ENCODE measurements around the gene BMAL1.

DNA sequence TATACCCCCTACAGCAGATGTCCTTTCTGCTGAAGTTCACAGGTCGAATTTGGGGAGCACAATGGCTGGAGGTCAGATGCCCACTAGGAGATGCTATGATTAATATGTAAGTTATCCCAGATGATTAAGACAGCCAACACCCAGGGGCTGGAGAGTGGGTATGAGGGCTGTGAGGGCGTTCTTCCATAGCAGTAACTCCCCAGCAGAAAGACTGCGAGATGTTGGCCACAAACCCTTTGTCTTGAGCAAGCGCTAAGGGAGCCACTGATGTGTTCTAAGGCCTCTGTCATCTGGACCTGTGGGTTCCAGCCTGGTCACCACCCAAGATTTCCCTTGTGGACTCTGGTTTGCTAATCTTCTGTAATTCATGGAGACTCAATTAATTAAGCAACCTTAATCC is 77.6 kb downstream of the BMAL1 start:
- TF ChIP-seq, protein P1, sequence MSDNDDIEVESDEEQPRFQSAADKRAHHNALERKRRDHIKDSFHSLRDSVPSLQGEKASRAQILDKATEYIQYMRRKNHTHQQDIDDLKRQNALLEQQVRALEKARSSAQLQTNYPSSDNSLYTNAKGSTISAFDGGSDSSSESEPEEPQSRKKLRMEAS (CRISPR knock-in tag; IDR thresholded peaks at IDR 0.05): no peak
- no peak for TF ChIP-seq KAT7 (CRISPR knock-in tag; IDR thresholded peaks at IDR 0.05; ENCODE audit: borderline replicate concordance)
- TF ChIP-seq, protein P2, sequence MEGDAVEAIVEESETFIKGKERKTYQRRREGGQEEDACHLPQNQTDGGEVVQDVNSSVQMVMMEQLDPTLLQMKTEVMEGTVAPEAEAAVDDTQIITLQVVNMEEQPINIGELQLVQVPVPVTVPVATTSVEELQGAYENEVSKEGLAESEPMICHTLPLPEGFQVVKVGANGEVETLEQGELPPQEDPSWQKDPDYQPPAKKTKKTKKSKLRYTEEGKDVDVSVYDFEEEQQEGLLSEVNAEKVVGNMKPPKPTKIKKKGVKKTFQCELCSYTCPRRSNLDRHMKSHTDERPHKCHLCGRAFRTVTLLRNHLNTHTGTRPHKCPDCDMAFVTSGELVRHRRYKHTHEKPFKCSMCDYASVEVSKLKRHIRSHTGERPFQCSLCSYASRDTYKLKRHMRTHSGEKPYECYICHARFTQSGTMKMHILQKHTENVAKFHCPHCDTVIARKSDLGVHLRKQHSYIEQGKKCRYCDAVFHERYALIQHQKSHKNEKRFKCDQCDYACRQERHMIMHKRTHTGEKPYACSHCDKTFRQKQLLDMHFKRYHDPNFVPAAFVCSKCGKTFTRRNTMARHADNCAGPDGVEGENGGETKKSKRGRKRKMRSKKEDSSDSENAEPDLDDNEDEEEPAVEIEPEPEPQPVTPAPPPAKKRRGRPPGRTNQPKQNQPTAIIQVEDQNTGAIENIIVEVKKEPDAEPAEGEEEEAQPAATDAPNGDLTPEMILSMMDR (IDR thresholded peaks at IDR 0.05): no peak
- TF ChIP-seq, protein P3, sequence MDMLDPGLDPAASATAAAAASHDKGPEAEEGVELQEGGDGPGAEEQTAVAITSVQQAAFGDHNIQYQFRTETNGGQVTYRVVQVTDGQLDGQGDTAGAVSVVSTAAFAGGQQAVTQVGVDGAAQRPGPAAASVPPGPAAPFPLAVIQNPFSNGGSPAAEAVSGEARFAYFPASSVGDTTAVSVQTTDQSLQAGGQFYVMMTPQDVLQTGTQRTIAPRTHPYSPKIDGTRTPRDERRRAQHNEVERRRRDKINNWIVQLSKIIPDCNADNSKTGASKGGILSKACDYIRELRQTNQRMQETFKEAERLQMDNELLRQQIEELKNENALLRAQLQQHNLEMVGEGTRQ (CRISPR knock-in tag; IDR thresholded peaks at IDR 0.05): no peak
- TF ChIP-seq, protein P4, sequence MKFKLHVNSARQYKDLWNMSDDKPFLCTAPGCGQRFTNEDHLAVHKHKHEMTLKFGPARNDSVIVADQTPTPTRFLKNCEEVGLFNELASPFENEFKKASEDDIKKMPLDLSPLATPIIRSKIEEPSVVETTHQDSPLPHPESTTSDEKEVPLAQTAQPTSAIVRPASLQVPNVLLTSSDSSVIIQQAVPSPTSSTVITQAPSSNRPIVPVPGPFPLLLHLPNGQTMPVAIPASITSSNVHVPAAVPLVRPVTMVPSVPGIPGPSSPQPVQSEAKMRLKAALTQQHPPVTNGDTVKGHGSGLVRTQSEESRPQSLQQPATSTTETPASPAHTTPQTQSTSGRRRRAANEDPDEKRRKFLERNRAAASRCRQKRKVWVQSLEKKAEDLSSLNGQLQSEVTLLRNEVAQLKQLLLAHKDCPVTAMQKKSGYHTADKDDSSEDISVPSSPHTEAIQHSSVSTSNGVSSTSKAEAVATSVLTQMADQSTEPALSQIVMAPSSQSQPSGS (CRISPR knock-in tag; IDR thresholded peaks at IDR 0.05; ENCODE audit: borderline replicate concordance, low read depth): no peak

Data from WTC11 (cell line).